Measurements from ENCODE around the gene LYL1.

- TF ChIP-seq, protein P1, sequence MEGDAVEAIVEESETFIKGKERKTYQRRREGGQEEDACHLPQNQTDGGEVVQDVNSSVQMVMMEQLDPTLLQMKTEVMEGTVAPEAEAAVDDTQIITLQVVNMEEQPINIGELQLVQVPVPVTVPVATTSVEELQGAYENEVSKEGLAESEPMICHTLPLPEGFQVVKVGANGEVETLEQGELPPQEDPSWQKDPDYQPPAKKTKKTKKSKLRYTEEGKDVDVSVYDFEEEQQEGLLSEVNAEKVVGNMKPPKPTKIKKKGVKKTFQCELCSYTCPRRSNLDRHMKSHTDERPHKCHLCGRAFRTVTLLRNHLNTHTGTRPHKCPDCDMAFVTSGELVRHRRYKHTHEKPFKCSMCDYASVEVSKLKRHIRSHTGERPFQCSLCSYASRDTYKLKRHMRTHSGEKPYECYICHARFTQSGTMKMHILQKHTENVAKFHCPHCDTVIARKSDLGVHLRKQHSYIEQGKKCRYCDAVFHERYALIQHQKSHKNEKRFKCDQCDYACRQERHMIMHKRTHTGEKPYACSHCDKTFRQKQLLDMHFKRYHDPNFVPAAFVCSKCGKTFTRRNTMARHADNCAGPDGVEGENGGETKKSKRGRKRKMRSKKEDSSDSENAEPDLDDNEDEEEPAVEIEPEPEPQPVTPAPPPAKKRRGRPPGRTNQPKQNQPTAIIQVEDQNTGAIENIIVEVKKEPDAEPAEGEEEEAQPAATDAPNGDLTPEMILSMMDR (IDR thresholded peaks at IDR 0.05): no peak
- no peak for TF ChIP-seq EZH2 (IDR thresholded peaks at IDR 0.05; ENCODE audit: borderline replicate concordance, insufficient read depth, low read depth, low read length, poor library complexity, severe bottlenecking)
Measured at GRCh38 chr19:13057744-13058143, 44.9 kb downstream of the LYL1 start.
